CD4-positive, alpha-beta T cell treated with Interferon gamma for 1 hour (primary cell): ENCODE data around the gene CPHXL.

Experiments used
- DNase-seq: peaks from one replicate; pipeline ENCODE4 v3.0.0-alpha.2; 2020

Gene CPHXL

DNA sequence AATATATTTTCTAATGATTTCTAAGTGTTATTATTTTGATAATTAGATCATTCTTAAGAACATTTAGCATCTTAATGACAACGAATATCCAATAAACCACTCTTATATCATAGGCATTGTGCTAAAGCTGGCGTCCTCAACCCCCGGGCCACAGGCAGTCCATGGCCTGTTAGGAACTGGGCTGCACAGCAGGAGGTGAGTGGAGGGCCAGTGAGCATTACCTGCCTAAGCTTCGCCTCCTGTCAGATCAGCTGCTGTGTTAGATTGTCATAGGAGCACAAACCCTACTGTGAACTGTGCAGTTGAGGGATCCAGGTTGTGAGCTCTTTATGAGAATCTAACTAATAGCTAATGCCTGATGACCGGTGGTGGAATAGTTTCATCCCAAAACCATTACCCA is 28.7 kb downstream of the CPHXL start:
- no peak for DNase-seq

DNA sequence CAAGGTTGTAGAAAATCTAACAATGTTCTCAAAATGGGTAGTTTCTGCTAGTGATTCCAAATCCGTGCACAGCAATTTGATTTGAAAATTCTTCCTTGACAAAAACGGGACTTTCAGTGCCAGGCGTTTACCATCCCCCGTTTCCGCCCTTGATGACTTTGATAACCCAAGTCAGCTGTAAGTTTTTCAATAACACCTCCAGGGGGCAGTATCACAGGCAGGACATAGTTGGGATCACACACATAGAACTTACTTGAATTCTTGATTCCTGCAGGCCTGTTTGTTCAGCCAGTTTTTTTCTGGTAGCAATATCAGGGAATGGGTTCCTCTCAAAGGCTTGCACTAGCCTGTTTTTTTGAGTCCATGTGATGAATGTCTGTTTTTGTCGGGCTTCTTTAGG is 30.6 kb downstream of the CPHXL start:
- DNase-seq: no peak

DNA sequence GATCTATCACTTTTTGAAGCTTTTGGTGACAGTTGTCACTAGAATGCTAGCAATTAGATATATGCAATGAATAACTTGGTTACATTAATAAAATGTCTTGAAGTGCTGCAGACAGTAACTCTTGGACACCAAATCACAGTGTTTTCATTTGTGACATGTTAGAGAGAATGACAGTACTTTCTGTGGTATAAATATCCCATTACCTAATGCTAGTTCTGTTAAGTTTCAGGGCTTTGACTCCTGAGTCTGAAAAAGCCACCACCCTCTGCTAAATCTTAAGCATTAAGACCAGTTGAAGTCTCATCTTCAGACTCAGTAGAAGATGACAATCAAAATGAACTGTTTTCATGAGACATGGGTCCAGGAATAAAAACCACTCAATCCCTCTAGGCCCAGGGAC is 38.9 kb downstream of the CPHXL start:
- no peak for DNase-seq

DNA sequence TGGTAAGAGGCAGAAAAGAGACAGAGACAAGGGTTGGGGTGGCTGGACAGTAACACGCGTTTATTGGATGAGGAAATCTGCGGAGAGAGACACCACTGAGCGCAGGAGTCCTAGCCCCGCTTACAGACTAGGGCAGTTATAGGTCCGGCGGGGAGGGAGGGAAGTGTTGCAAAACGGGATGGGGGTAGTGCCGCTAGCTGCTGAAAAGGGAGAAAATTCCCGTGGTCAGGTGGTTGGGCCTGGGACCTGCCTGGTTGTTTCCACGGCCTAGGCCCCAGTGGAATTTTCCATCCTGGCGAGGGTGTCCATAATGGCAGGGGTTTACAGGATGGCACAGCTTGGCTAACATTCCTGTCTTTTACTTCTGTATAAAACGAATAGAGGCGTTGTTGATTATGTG is 44.0 kb downstream of the CPHXL start:
- no peak for DNase-seq

GRCh38 chr16:75679366-75679765 is 46.9 kb downstream of the CPHXL start:
- no peak for DNase-seq

DNA sequence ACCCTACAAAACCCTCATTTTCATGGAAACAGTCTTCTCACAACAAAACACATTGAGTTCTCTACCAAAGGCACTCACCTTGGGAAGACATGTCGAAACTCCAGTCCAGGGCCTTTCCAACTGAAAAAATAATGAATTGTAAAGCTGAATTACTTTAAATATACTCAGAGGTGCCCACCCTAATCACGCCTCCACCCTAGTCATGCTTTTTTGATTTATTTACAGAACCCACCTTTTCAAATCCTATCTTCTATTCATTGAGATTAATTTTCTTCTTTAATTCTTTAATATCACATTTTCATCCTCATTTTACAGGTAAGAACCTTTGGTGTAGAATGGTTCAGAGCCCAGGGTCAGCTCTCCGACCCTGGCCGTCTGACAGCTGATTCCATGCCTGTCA is 49.4 kb downstream of the CPHXL start, which contains the start of gene CPHXL2:
CPHXL2 (minus strand) TSS at position 101 of the 400 bp plus-strand sequence; CDS start at position 91, 10 bp downstream.
- no peak for DNase-seq

- DNase-seq: no peak
Measured at GRCh38 chr16:75667503-75667902, 58.8 kb downstream of the CPHXL start.
